HG03575 (cell line): ENCODE results near the gene SLC26A11.

Experiments used
- ATAC-seq: cut with Tn5 transposase; IDR thresholded peaks from one replicate; pipeline ENCODE4 v1.9.1; 2021; ENCODE audit not compliant: unreplicated experiment, insufficient number of reproducible peaks, low FRiP score; ENCODE audit errors: extremely low read depth

Gene SLC26A11

DNA sequence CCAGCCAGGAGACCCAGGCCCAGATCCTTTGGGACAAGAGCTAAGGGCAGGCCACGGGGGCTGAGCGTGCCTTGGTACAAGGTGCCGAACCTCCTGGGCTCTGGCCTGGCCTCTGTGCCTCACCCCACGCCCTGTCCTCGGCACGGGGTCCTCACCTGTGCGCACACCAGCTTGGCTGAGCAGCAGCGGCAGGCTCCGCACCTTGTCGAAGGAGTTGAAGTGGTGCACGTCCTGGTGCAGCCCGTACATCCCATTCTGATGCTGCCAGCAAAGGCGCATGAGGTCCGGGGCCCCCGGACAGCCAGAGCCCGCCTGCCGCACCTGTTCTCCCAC is 5.4 kb upstream of the SLC26A11 start:
- no peak for ATAC-seq

DNA sequence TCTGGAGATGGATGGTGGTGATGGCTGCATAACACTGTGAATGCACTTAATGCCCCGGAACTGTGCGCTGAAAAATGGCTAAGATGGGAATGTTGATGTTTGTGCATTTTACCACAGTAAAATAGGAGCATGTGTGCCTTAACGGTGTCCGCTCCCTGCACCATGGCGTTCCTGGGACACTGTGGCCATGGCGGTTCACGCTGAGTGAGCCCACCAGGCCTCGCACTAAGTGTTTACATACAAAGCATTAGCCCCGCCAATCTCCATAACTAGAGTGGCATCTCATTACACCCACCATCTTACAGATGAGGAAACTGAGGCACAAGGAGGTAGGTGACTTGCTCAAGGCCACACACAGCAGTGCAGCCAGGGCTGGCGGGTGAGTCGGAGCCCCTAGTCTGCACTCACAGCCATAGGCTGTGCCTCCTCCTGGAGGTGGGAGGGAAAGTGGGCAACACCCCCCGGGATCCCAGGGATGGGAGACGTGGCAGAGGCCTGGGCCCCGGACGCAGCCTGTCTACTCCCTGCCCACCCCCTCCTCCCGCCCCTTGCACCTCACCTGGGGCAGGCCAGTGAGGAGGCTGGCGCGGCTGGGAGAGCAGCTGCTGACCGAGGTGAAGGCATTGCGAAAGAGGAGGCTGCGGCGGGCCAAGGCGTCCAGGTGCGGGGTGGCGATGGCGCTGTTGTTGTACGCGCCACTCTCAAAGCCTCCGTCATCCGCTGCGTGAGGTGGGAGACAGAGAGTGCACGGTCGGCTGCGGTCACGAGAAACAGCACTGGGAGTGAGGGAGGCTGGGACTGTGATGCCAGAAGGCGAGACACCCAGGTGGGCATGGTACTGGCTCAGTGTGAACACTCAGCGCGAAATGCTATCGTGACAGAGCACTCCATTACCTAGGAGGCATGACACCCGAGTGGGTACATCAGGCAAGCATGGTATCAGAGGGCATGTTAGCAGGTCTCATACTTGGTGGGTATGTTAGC is 3.5 kb upstream of the SLC26A11 start:
- no peak for ATAC-seq

DNA sequence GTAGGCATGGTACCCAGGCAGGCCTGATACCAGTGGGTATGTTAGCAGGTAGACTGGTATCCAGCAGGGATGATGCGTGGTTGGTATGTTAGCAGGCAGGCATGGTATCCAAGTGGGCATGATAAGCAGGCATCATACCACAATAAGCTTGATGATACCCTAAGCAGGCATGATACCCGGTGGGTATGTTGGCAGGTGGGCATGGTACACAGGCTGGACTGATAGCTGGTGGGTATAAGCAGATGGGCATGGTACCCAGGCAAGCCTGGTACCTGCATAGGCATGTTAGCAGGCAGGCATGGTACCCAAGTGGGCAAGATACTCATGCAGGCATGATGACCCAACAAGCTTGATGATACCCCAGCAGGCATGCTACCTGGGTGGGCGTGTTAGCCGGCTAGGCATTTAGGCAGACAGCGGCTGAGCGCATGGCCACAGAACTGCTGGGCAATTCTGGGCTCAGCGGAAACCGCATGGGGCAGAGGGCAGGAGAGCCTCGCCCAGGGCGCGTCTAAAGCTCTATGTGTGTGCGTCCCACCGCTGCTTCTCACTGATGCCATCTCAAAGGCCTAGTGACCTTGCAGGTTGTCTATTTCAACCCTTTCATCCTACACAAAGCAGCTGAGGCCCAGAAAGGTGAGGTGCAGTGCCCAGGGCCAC is 2.4 kb upstream of the SLC26A11 start:
- ATAC-seq, result no peak

DNA sequence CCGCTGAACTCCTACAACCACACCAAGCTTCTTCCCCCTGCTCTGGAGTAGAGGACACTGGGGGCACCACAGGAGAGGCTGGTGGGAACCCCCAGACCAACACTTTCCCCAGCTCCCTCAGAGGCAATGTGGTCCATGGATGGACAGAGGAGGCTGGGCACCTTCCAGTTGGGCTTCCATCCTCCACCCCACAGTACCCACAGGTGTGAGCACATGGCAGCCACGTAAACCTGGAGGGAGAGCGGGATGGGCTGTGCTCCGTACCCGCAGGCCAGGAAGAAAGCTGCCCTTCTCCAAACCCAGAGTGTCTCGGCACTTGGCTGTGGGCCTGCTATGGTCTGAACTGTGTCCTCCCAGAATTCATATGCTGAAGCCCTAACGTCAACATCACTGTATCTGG is 1.8 kb upstream of the SLC26A11 start:
- ATAC-seq, result no peak

DNA sequence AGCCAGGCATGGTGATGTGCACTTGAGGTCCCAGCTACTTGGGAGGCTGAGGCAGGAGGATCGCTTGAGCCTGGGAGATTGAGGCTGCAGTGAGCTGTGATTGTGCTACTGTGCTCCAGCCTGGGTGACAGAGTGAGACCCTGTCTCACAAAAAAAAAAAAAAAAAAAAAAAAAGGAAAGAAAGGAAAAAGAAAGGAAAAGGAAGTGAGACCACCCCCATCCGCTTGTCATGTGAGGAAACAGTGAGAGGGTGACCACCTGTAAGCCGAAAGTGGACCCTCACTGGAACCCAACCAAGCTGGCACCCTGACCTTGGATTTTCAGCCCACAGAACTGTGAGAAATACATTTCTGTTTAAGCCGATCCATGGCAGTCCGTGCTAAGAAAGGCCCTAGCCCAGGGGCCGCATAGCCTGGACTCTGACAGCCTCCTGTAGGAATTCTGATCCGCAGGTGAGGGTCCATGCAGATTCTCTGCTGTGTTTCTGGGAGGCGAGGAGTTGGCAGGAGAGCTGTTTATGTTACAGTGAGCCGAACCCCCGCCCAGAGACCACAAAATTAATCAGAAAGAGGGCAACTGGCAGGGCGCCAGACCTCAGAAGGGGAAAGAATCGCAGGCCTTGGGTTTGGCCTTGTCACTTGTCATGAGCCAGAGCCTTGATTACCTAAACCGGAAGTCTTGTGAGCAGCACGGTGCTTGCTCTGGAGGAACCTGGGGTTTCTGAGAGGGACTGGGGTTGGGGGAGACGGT is 1.0 kb upstream of the SLC26A11 start:
- no peak for ATAC-seq

DNA sequence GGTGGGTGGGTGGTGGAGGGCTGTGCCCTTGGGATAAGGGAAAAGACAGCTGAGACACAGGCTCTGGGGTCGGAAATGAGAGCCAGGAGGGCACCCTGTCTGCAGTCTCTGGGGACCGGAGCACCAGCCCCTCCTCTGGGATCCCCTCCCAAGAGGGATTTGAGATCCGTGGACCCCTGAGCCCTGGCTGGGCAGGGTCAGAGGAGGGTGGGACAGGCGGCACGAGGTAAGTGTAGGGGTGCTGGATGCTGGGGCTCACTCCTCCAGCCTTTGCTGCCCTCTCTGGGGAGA is 519 bp upstream of the SLC26A11 start:
- no peak for ATAC-seq

DNA sequence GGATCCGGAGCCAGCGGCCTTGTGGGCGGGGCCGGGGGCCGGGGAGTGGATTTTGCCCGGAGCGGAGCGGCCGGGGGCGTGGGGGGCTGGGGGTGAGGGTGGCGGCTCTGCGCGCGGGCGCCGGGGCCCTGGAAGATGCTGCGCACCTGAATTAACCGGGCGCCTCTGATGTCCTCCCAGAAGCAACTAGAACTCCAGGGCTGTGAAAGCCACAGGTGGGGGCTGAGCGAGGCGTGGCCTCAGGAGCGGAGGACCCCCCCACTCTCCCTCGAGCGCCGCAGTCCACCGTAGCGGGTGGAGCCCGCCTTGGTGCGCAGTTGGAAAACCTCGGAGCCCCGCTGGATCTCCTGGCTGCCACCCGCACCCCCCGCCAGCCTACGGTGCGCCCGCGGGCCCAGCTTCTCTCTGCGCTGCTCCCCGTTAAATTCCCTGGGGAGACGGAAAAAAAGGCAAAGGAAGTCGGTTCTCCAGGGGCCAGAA is 549 bp downstream of the SLC26A11 start:
- no peak for ATAC-seq

DNA sequence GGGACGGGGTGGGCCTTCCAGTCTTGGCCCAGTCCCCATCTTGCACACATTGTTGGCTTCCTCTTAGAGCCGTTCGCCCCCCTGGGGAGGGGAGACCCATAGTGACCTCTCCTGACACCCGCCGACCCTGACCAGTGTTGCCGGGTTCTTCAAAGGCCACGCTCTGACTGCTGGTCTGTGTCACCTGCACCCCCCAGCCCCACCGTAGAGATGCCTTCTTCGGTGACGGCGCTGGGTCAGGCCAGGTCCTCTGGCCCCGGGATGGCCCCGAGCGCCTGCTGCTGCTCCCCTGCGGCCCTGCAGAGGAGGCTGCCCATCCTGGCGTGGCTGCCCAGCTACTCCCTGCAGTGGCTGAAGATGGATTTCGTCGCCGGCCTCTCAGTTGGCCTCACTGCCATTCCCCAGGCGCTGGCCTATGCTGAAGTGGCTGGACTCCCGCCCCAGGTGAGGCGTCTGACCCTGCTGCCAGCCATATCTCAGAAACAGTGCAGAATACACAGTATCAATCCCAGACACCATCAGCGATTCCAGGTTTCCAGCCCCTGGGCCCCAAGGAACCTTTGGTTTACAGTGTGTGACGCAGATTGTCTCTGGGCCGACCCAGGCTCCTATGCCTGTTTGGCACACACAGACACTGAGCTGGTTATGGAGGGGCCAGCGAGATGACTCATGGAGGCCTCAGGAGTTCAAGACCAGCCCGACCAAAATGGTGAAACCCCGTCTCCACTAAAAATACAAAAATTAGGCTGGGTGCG is 1.3 kb downstream of the SLC26A11 start:
- ATAC-seq, result no peak

DNA sequence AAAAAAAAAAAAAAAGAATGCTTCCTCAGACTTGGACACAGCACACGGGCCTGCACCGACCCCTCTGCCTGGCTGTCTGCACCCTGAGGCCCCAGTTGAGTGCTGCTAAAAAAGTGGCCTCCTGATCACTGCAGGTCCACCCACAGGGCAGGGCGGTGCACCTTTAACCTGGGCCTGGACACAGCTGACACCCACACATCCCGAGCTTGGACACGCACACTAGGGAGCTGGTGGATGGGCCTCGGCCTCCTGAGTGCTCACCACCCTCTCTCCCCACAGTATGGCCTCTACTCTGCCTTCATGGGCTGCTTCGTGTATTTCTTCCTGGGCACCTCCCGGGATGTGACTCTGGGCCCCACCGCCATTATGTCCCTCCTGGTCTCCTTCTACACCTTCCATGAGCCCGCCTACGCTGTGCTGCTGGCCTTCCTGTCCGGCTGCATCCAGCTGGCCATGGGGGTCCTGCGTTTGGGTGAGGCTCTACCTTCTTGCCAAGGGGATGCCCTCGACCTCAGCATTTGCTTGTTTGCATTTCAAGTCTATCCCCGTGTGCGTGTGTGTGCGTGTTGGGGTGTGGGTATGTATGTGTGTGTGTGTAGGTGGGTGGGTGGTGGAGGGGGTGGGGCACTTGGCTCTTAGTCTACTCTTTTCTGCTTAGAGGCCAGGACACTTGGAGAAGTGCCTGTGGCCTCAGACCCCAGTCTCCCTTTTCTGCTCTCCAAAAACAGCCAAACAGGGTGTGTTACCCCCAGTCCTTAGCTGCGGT is 2.3 kb downstream of the SLC26A11 start:
- ATAC-seq, result no peak

DNA sequence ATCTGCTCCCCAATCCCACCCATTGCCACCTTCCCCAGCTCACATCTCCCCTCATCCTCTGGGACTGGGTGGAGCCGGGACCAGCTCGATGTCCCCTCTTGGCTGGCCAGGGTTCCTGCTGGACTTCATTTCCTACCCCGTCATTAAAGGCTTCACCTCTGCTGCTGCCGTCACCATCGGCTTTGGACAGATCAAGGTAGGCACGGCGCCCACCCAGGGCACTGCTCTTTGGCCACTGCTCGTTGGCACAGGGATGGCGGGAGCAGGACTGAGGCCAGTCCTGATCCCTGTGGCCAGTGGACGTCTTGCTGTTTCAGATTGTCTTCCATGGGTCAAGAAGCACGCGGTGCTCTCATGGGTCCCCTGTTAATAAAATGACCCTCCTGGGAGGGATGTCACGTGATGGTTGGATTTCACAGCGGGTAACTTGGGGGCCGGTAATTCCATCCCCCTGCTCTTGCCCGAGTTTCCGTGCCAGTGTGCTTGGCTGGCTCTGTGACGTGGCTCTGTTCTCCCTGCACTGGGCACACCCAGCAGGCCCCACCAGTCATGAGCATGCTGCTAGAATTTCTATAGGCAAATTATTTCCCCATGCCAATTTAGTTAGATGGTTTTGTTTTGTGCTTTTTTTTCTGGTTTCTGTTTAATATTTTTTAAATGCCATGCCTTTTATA is 3.1 kb downstream of the SLC26A11 start:
- no peak for ATAC-seq

DNA sequence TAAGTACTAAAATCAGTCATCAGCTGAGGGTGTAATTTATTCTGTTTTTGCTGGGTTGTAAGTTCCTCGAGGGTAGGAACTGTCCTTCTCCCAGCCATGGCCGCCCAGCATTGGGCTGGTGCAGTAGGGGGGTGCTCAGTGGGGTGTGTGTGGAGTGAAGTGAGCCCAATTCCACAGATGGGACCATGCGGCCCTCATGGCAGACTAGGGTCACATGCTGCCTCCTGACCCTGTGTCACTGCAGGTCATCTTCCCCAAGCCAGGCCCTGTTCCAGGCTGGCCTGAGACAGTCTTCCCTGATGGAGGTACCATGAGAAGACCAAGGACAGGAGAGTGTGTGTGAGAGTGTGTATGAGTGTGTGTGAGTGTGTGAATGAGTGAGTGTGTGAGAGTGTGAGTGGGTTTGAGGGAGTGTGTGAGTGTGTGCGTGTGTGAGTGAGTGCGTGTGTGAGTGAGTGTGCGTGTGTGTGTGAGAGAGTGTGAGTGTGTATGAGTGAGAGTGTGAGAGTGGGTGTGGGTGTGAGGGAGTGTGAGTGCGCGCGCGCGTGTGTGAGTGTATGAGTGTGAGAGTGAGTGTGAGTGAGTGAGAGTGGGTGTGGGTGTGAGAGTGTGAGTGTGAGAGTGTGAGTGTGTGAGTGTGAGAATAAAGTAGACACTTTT is 3.7 kb downstream of the SLC26A11 start:
- ATAC-seq, result no peak

DNA sequence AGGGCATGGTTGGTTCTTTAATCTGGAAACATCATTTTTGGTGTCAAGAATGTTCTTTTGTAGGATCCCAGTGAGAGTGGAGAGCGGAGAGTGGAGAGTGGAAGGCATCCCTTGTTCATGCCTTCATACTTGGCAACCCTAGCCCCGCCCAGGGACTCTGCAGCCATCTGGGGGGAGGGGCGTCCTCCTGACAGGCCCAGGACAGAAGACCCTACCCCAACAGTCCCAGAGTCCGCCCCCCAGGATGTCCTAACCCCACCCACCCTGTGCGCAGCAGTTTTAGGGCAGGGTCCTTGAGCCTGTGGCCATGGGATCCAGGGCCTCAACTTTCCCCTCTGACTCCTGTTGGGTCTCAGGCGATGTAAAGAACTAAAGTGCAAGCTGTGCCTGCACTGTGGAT is 4.5 kb downstream of the SLC26A11 start:
- no peak for ATAC-seq

DNA sequence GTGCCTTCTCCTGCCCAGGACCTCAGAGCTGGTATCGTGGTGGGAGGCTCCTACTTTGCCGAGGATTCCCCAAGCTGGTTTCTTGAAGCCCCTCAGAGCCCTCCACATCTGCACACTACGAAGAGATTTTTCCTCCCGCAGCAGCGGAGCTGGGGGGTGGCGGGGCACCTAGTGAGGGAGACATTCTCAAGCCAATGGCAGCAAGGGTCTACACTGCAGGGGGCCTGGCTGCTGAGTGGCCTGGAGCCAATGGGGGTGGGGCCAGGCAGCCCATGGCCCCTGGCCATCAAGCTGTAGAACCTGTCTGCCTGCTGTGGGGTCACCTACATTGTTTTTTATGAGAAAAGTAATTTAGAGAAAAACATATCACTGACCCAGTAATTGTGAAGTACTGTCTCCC is 5.0 kb downstream of the SLC26A11 start:
- no peak for ATAC-seq

DNA sequence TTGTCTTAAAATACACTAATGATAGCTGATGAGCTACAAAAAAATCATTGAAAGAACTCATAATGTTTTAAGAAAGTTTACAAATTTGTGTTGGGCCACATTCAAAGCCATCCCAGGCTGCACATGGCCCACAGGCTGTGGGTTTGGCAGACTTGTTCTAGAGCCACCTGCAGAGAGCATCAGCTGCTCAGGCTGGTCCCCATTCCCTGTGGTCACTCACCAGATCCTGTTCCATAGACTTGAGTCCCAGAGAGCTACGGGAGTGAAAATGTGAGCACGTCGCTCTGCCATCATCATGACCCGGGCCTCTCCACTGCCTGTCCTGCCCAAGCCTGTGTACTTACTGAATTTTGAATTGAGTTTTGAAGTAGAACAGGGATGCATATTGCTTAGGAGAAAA is 6.9 kb downstream of the SLC26A11 start:
- ATAC-seq, result no peak

DNA sequence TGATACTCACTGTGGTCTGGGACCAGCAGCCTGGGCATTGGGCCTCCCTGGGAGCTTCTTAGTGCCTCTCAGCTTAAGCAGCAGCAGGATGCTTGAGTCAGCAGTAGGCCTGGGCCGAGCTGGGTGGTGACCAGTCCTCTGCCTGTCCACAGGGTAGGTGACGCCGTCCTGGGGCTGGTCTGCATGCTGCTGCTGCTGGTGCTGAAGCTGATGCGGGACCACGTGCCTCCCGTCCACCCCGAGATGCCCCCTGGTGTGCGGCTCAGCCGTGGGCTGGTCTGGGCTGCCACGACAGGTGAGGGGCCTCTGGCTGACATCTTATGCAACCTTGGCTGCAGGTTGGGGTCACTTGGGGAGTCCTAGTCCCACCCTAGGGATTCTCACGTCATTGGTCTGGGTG is 7.4 kb downstream of the SLC26A11 start:
- no peak for ATAC-seq

DNA sequence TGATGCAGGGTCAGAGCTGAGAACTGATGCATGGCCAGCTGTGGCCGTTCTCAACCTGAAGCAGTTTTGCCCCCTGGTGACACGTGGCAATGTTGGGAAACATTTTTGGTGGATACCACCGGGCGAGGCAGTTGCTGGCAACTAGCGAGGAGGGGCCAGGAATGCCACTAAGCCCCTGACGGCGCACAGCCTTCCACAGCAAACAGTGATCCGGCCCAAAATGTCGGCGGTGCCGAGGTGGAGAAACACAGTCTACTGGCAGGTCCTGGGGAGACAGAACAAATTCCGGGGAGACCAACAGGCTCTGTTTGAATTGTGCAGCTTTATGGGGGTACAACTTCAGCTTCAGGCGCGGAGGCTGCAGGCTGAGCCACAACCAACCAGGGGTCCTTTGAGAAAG is 8.2 kb downstream of the SLC26A11 start:
- ATAC-seq, result no peak

DNA sequence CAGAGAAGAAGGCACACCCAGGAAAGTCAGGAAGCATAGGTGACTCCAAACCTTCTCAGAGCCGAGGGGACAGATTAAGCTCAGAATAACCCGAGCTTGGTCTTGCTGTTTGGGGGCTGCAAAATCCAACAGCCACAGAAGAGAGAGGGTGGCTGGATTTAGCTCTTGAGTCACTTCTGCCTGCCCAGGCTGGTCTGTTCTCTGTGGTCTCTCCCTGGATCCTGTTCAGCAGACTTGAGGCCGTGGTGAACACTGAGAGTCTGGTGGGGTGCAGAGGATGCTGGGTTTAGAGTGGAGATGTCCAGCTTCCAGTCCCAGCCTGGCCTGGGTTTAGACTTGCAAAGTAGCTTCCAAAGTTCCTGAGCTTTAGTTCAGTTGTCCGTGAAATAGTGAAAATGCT is 8.8 kb downstream of the SLC26A11 start:
- no peak for ATAC-seq

DNA sequence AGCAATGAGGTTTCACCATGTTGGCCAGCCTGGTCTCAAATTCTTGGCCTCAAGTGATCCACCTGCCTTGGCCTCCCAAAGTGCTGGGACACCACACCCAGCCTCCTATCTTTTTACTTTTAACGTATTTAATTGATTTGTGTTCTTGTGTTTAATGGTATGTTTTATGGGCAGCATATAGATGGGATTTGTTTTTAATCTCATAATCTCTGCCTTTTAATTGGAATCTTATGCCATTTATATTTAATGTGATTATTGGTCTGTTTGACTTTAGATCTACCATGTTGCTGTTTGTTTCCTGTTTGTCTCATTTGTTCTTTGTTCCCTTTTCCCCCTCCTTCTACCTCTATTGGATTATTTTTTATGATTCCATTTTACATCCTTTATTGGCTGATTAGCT is 12.2 kb downstream of the SLC26A11 start:
- ATAC-seq, result no peak
